ENCODE data around the gene CRYBG2.

DNA sequence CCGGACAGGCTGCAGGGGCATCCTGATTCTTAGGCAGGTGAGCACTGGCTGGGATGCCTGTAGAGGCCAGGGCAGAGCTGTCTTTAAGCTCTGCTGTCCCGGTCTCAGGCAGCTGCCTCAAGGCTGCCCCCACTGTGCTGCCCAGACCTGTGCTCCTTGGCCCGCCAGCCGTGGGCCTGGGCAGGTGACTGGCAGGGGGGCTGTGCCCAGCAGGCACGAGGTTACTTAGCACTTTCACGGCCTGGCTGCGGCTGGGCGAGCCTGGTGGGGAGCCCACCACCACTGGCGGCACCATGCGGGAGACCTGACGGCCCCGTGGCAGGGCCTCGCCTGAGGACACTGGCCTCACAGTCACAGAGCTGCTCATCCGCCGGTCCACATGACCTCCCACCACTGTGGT is 8.2 kb downstream of the CRYBG2 start:
- TF ChIP-seq, protein P1, sequence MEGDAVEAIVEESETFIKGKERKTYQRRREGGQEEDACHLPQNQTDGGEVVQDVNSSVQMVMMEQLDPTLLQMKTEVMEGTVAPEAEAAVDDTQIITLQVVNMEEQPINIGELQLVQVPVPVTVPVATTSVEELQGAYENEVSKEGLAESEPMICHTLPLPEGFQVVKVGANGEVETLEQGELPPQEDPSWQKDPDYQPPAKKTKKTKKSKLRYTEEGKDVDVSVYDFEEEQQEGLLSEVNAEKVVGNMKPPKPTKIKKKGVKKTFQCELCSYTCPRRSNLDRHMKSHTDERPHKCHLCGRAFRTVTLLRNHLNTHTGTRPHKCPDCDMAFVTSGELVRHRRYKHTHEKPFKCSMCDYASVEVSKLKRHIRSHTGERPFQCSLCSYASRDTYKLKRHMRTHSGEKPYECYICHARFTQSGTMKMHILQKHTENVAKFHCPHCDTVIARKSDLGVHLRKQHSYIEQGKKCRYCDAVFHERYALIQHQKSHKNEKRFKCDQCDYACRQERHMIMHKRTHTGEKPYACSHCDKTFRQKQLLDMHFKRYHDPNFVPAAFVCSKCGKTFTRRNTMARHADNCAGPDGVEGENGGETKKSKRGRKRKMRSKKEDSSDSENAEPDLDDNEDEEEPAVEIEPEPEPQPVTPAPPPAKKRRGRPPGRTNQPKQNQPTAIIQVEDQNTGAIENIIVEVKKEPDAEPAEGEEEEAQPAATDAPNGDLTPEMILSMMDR (conservative IDR thresholded peaks at IDR 0.05): no peak
- TF ChIP-seq EZH2 (IDR thresholded peaks at IDR 0.05; ENCODE audit: low read depth): no peak
